ENCODE measurements around the gene PRDM12.

GRCh38 chr9:130698514-130698913 is 34.1 kb downstream of the PRDM12 start:
- TF ChIP-seq CTCF (IDR thresholded peaks at IDR 0.05): no peak
- no peak for TF ChIP-seq EZH2 (IDR thresholded peaks at IDR 0.05; ENCODE audit: borderline replicate concordance, insufficient read depth, low read depth, low read length, poor library complexity, severe bottlenecking)
